ENCODE results near the gene DMRT1.

DMRT1 gene

GRCh38 chr9:929719-930118 is 88.2 kb downstream of the DMRT1 start:
- FAIRE-seq (no peak), DNase-seq (ENCODE audit: insufficient read length) (no peak)
- TF ChIP-seq POLR2AphosphoS5 (IDR thresholded peaks at IDR 0.05; ENCODE audit: low read depth, low read length): no peak
- TF ChIP-seq TAF1 (IDR thresholded peaks at IDR 0.05; ENCODE audit: borderline replicate concordance, low read depth, low read length): no peak
- no peak for TF ChIP-seq POLR2A (IDR thresholded peaks at IDR 0.05; ENCODE audit: low read depth, low read length)

GRCh38 chr9:933356-933755 is 91.9 kb downstream of the DMRT1 start:
- no peak for FAIRE-seq
- TF ChIP-seq POLR2A (IDR thresholded peaks at IDR 0.05; ENCODE audit: low read depth, low read length): no peak
- TF ChIP-seq POLR2AphosphoS5 (IDR thresholded peaks at IDR 0.05; ENCODE audit: low read depth, low read length): no peak
- TF ChIP-seq TAF1 (IDR thresholded peaks at IDR 0.05; ENCODE audit: borderline replicate concordance, low read depth, low read length): no peak
- DNase-seq (ENCODE audit: insufficient read length): no peak

GRCh38 chr9:935348-935965 is 94.0 kb downstream of the DMRT1 start:
- TF ChIP-seq POLR2A (IDR thresholded peaks at IDR 0.05; ENCODE audit: low read depth, low read length) (no peak), POLR2AphosphoS5 (IDR thresholded peaks at IDR 0.05; ENCODE audit: low read depth, low read length) (no peak), TAF1 (IDR thresholded peaks at IDR 0.05; ENCODE audit: borderline replicate concordance, low read depth, low read length) (no peak)
- DNase-seq (ENCODE audit: insufficient read length): no peak
- no peak for FAIRE-seq

DNA sequence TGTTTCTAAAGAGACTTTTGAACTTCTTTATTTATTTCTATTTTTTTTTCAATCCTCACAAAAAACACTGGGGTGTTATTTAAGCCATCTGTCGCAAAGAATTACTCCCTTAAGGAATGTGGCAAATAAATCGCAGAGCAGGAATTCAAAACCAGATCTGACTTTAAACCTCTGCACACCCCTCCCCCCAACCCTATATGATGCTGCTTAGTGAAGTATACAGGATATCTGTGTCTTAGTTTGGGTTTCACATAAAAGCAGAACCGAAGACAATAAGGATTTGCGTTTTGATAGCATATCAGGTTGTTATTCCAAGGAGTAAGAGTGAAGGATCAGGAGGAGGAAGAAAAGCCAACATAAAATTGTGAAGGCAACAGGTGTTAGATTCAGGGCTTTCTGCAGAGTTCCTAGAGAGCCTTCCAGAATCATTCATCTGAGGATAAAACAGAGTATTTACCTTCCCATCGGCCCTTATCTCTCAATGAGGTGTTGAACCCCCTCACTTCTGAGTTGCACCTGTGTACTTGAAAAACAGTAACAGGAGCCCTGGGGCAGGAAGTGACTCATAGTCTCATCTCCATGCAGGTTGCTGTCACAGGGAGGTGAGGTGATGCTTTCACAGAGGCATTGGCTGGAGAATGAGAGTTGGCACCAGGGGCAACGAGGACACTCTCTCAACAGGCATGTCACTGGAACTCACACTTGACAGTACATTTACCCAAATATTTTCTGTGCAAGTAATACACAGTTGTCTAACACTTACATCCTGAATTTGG is 101.5 kb downstream of the DMRT1 start:
- FAIRE-seq: no peak
- DNase-seq (ENCODE audit: insufficient read length): no peak
- TF ChIP-seq POLR2A (IDR thresholded peaks at IDR 0.05; ENCODE audit: low read depth, low read length): no peak
- no peak for TF ChIP-seq POLR2AphosphoS5 (IDR thresholded peaks at IDR 0.05; ENCODE audit: low read depth, low read length)
- TF ChIP-seq TAF1 (IDR thresholded peaks at IDR 0.05; ENCODE audit: borderline replicate concordance, low read depth, low read length): no peak

GRCh38 chr9:947985-948384 is 106.5 kb downstream of the DMRT1 start:
- DNase-seq (ENCODE audit: insufficient read length) (no peak), FAIRE-seq (no peak)
- no peak for TF ChIP-seq POLR2AphosphoS5 (IDR thresholded peaks at IDR 0.05; ENCODE audit: low read depth, low read length)
- TF ChIP-seq TAF1 (IDR thresholded peaks at IDR 0.05; ENCODE audit: borderline replicate concordance, low read depth, low read length): no peak
- TF ChIP-seq POLR2A (IDR thresholded peaks at IDR 0.05; ENCODE audit: low read depth, low read length): no peak

GRCh38 chr9:948497-948896 is 107.0 kb downstream of the DMRT1 start:
- FAIRE-seq (no peak), DNase-seq (ENCODE audit: insufficient read length) (no peak)
- TF ChIP-seq POLR2A (IDR thresholded peaks at IDR 0.05; ENCODE audit: low read depth, low read length): no peak
- TF ChIP-seq POLR2AphosphoS5 (IDR thresholded peaks at IDR 0.05; ENCODE audit: low read depth, low read length): no peak
- TF ChIP-seq TAF1 (IDR thresholded peaks at IDR 0.05; ENCODE audit: borderline replicate concordance, low read depth, low read length): no peak

GRCh38 chr9:950139-950538 is 108.6 kb downstream of the DMRT1 start:
- no peak for TF ChIP-seq TAF1 (IDR thresholded peaks at IDR 0.05; ENCODE audit: borderline replicate concordance, low read depth, low read length)
- TF ChIP-seq POLR2A (IDR thresholded peaks at IDR 0.05; ENCODE audit: low read depth, low read length): no peak
- FAIRE-seq (no peak), DNase-seq (ENCODE audit: insufficient read length) (no peak)

DNA sequence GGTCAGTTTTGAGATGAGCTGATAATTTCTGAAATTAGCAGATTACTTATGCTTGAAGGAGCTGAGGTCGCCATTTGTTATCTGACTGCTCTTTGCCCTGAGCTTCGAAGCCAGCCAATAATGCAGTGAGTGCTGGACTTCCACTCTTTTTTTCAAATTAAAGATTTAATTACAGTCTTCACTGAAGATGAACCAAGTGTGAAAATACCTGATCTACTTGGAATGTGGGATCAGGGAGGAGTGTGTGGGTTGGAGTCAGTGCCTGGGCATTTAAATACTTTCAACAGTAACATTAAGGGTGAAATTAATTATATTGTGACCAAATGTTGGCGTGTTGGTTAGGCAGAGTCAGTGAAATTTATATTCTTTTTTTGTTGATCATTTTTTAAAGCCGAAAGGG is 111.0 kb downstream of the DMRT1 start:
- TF ChIP-seq TAF1 (IDR thresholded peaks at IDR 0.05; ENCODE audit: borderline replicate concordance, low read depth, low read length) (no peak), POLR2AphosphoS5 (IDR thresholded peaks at IDR 0.05; ENCODE audit: low read depth, low read length) (no peak), POLR2A (IDR thresholded peaks at IDR 0.05; ENCODE audit: low read depth, low read length) (no peak)
- FAIRE-seq: no peak
- DNase-seq (ENCODE audit: insufficient read length): no peak

- DNase-seq (ENCODE audit: insufficient read length) (no peak), FAIRE-seq (no peak)
- no peak for TF ChIP-seq TAF1 (IDR thresholded peaks at IDR 0.05; ENCODE audit: borderline replicate concordance, low read depth, low read length)
- no peak for TF ChIP-seq POLR2A (IDR thresholded peaks at IDR 0.05; ENCODE audit: low read depth, low read length)
- no peak for TF ChIP-seq POLR2AphosphoS5 (IDR thresholded peaks at IDR 0.05; ENCODE audit: low read depth, low read length)
These were observed 117.6 kb downstream of the DMRT1 start for GRCh38 chr9:959105-959504.

- DNase-seq (ENCODE audit: insufficient read length): no peak
- FAIRE-seq: no peak
- TF ChIP-seq TAF1 (IDR thresholded peaks at IDR 0.05; ENCODE audit: borderline replicate concordance, low read depth, low read length): no peak
- TF ChIP-seq POLR2AphosphoS5 (IDR thresholded peaks at IDR 0.05; ENCODE audit: low read depth, low read length): no peak
- no peak for TF ChIP-seq POLR2A (IDR thresholded peaks at IDR 0.05; ENCODE audit: low read depth, low read length)
These were observed 118.4 kb downstream of the DMRT1 start for GRCh38 chr9:959914-960313.

- no peak for FAIRE-seq
- TF ChIP-seq POLR2A (IDR thresholded peaks at IDR 0.05; ENCODE audit: low read depth, low read length) (no peak), TAF1 (IDR thresholded peaks at IDR 0.05; ENCODE audit: borderline replicate concordance, low read depth, low read length) (no peak), POLR2AphosphoS5 (IDR thresholded peaks at IDR 0.05; ENCODE audit: low read depth, low read length) (no peak)
- no peak for DNase-seq (ENCODE audit: insufficient read length)
These were observed 120.5 kb downstream of the DMRT1 start for GRCh38 chr9:962023-962422.

DNA sequence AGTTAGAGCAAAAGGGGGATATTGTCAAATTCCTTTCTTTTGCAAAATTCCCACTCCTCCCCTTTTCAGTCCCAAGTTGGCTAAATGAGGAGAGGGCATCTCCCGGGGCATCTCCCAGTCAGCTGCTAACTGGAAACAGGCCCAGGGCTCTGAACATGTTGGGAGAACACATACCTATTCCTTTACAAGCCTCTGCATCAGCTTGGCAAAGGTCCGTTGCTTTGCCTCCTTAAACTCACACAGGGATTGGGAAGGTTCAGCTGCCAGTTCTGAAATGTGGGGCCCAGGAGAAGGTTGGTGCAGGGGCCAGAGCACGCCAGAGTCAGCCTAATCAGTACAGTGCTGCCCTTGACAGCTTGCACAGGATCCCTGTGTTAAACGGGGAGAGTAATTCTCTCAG is 124.0 kb downstream of the DMRT1 start:
- TF ChIP-seq POLR2AphosphoS5 (IDR thresholded peaks at IDR 0.05; ENCODE audit: low read depth, low read length) (no peak), POLR2A (IDR thresholded peaks at IDR 0.05; ENCODE audit: low read depth, low read length) (no peak), TAF1 (IDR thresholded peaks at IDR 0.05; ENCODE audit: borderline replicate concordance, low read depth, low read length) (no peak)
- DNase-seq (ENCODE audit: insufficient read length): no peak
- FAIRE-seq: no peak

Data from GM12892 (cell line).